ENCODE measurements around the gene ZNF30.
"Not testable (repeated sequence)": the region's sequence is repeated elsewhere in the genome, so short reads cannot be mapped to it uniquely, and the experiment has no call there.

ZNF30 gene

GRCh38 chr19:34960940-34961679 is 34.4 kb downstream of the ZNF30 start:
- no peak for DNase-seq

GRCh38 chr19:34961775-34962686 is 35.3 kb downstream of the ZNF30 start:
- no peak for DNase-seq

- peak in 1 of 3 experiments; percentile 38 for DNase-seq
Measured at GRCh38 chr19:34962687-34963572, 36.2 kb downstream of the ZNF30 start.

- peak in 2 of 3 experiments; percentile 72 to 79 for DNase-seq
Measured at GRCh38 chr19:34963573-34964406, 37.1 kb downstream of the ZNF30 start, which contains the start of gene ZNF792. ZNF792 (minus strand) TSS chr19:34964229; CDS start chr19:34963662, 567 bp downstream.

GRCh38 chr19:34964598-34964997 is 37.9 kb downstream of the ZNF30 start:
- DNase-seq, result no peak

- not testable (repeated sequence) for DNase-seq
Measured at GRCh38 chr19:34965505-34965904, 38.8 kb downstream of the ZNF30 start.

GRCh38 chr19:34967551-34967950 is 40.8 kb downstream of the ZNF30 start:
- no peak for DNase-seq

- no peak for DNase-seq
Measured at GRCh38 chr19:34969721-34970120, 43.0 kb downstream of the ZNF30 start.

- not testable (repeated sequence) for DNase-seq
Measured at GRCh38 chr19:34970185-34970780, 43.6 kb downstream of the ZNF30 start.

GRCh38 chr19:34972163-34972705 is 45.5 kb downstream of the ZNF30 start:
- DNase-seq, result no peak

GRCh38 chr19:34974646-34975045 is 47.9 kb downstream of the ZNF30 start:
- no peak for DNase-seq

- DNase-seq, result no peak
Measured at GRCh38 chr19:34975056-34975455, 48.4 kb downstream of the ZNF30 start.

- no peak for DNase-seq
Measured at GRCh38 chr19:34976611-34977010, 49.9 kb downstream of the ZNF30 start.

- DNase-seq, result peak in 1 of 3 experiments; percentile 4
Measured at GRCh38 chr19:34979819-34980640, 53.3 kb downstream of the ZNF30 start.

- DNase-seq, result no peak
Measured at GRCh38 chr19:34982275-34982674, 55.6 kb downstream of the ZNF30 start.

- no peak for DNase-seq
Measured at GRCh38 chr19:34983786-34984185, 57.1 kb downstream of the ZNF30 start.

- no peak for DNase-seq
Measured at GRCh38 chr19:34984287-34984686, 57.6 kb downstream of the ZNF30 start.

GRCh38 chr19:34985249-34986022 is 58.7 kb downstream of the ZNF30 start:
- no peak for DNase-seq

GRCh38 chr19:34988119-34988518 is 61.4 kb downstream of the ZNF30 start:
- no peak for DNase-seq
